T-helper 1 cell (primary cell): ENCODE results near the gene FRRS1.
A peak's percentile ranks its signal among the peaks of the same experiment; 100 is the strongest.
"Not testable (repeated sequence)": the region's sequence is repeated elsewhere in the genome, so short reads cannot be mapped to it uniquely, and the experiment has no call there.

ENCODE experiments used
- DNase-seq, 5 donors: peaks; one replicate each; pipeline ENCODE4 v3.0.0-alpha.2; 2012 to 2020
- total RNA-seq, 4 donors: gene quantifications; one replicate each; lab custom pipeline; 2026; lab: John Stamatoyannopoulos, UW

Gene FRRS1, protein sequence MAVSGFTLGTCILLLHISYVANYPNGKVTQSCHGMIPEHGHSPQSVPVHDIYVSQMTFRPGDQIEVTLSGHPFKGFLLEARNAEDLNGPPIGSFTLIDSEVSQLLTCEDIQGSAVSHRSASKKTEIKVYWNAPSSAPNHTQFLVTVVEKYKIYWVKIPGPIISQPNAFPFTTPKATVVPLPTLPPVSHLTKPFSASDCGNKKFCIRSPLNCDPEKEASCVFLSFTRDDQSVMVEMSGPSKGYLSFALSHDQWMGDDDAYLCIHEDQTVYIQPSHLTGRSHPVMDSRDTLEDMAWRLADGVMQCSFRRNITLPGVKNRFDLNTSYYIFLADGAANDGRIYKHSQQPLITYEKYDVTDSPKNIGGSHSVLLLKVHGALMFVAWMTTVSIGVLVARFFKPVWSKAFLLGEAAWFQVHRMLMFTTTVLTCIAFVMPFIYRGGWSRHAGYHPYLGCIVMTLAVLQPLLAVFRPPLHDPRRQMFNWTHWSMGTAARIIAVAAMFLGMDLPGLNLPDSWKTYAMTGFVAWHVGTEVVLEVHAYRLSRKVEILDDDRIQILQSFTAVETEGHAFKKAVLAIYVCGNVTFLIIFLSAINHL
- total RNA-seq: 0.36 to 2.0 (median 0.54) reads per million in 4 donors

DNA sequence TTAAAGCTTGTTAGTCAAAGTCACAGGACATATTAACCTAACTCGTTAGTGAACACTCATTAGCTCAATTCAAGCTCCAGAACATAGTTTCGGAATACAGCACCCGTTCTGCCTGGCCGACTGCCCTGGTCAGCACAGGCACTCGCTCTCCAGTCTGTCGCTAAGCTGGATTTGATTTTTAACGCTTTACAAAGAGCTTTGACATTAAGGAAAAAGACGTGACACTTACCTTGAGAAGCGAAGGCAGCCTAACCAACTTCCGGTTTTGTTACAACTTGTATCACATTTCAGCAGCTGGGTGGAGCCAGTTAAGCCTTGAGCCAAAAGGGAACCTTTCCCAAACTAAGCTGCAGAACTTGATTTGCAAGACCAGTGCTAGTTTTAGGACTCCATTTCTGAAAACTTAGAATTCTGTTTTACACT, at the start of gene FRRS1:
TSS of gene FRRS1 (minus strand) at position 258 of the 423 bp plus-strand sequence. CDS start 17,867 bp downstream, outside the sequence.
- DNase-seq: peak in 2 of 5 donors; percentile 6 to 53

DNA sequence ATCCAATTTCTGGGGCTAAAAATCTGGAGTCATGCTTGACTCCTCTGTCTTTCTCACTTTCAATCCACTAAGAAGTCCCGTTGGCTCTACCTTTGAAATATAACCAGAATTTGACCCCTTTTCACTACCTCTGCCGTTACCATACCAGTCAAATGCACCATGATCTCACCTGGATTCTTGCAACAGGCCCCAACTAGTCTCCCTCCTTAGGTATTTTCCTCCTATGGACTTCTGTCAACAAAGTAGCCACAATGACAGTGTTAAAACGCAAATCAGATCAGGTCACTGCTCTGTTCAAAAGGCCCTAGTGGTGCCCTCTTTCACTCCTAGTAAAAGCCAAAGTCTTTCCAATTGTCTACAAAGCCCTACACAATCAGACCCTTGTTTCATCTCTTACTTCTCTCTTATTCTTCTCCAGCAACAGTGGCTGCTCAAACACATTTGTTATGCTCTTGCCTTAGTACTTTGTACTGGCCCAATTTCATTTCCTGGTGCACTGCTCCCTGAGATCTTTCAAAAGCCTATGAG, 48.0 kb upstream of the FRRS1 start:
- no peak for DNase-seq

DNA sequence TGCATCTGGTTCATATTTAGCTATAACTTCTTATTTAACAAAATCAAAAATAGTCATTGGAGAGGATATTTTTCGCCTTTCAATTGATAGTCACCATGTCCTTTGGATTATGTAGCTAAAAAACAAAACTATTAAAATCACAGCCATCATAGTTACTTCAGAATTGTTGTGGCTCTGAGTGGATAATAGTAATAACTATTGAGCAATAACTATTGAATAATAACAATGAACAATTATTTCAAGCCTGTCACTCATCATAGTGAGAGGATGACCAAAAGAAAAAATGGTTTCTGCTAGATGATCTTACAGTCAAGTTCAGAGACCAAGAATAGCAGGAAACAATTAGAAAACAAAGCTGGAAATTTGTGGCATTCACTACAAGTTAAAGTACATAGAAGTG, 45.3 kb upstream of the FRRS1 start:
- no peak for DNase-seq

DNA sequence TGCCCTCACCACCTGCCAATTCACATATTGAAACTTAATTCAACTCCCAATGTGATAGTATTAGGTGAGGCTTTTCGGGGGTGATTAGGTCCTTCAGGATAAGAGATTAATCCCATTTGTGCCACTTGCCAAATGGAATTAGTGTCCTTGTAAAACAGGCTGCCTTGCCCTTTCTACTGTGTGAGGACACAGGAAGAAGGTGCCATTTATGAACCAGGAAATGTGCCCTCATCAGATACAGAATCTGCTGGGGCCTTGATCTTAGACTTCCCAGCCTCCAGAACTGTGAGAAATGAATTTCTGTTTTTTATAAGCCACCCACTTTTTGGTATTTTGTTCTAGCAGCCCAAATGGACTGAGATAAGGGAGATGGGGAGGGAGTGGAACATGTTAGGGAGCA, 44.6 kb upstream of the FRRS1 start:
- DNase-seq: no peak

DNA sequence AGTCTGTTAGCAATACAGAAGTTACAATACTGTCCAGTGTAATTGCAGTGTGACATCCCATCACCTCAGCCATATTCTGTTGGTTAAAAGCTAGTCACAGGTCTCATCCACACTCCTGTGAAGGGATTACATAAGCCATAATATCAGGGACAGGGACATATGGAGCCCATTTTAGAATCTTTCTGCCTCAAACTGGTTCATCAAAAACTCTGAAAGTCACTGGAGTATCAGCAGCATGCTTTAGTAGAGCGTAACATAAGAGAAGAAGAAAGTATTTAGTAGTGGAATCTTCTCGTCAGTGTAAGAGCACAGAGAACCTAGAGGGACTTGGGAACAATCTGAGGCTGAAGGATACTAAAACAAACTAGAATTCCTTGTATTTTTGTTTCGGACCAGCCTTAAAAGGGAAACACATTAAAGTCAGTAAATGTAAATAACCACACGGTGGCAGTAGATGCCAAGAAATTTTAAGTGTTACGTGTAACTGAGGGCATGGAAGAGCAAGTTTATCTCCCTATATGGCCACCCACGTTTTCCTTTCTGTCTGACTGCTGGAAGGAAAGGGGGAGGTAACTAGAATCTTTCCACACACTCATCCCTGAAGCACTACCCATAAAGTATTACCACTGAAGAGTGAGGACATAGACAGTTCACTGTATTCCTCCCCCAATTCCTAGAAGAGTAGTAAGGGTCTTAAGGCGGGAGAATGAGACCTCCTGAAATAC, 42.1 kb upstream of the FRRS1 start:
- DNase-seq: peak in 3 of 5 donors; percentile 28 to 72 (median 34)

DNA sequence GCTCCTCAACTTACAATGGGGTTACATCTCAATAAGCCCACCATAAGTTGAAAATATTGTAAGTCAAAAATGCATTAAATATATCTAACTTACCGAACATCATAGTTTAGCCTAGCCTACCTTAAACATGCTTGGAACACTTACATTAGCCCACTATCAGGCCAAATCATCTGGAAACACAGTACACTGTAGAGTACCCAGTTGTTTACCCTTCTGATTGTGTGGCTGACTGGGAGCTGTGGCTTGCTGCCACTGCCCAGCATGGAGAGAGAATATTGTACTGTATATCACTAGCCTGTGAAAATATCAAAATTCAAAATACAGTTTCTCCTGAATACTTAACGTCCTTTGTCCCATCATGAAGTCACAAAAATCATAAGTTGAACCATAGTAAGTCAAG, 40.4 kb upstream of the FRRS1 start:
- DNase-seq: no peak

DNA sequence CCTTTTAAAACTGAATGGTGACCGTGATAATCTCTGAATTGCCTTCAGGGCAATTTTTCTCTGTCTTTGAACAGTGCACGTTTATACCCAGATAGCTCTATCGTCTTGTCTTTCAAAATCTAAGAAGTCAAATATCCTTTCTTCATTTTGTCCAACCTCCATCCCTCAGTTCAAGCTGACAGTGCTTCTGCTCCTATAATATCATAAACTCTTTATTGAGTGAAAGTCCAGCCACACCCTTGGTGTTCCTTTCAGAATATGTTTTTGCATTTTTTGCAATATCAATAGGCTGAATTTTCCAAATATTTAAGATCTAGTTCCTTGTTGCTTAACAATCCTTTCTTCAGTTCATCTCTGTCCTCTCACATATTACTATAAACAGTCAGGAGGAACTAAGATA, 35.1 kb upstream of the FRRS1 start:
- no peak for DNase-seq

DNA sequence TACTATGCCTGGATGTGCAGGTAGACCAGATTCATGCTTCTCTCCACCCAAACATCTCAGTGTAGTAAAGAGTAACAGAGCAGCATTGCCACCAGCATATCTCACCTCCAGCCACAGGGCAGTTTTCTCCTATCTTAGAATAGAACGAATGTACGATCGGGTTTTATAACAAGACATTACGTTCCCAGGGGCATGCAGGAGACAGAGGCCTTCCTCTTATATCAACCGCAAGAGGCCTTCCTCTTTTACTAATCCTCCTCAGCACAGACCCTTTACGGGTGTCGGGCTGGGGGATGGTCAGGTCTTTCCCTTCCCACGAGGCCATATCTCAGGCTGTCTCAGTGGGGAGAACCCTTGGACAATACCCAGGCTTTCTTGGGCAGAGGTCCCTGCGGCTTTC, 27.4 kb upstream of the FRRS1 start:
- not testable (repeated sequence) for DNase-seq

DNA sequence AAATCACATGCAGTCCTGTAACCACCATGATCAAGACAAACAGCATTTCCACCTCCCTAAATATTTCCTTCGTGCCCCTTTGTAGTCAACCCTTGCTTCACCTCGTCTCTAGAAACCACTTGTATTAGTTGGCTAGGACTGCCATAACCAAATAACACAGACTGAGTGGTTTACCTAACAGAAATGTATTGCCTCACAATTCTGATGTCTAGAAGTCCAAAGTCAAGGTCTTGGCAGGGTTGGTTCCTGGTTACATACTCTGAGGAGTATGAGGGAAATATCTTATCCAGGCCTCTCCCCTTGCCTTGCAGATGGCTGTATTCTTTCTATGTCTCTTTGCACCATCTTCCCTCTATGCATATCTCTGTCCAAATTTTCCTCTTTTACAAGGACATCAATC, 23.3 kb upstream of the FRRS1 start:
- no peak for DNase-seq

DNA sequence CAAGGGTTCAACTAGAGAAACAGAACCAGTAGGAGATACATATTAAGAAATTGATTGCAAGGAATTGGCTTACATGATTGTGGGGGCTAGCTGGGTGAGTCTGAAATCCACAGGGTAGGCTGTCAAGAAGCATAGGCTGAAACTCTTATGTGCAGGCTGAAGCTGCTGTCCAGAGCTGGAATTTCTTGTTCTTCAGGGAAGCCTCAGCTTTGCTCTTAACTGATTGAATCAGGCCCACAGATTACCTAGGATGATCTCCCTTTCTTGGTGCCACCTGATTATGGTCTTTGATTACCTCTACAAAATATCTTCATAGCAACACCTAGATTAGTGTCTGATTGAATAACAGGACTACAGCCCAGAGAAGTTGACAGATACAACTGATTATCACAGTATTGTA, 22.5 kb upstream of the FRRS1 start:
- no peak for DNase-seq

DNA sequence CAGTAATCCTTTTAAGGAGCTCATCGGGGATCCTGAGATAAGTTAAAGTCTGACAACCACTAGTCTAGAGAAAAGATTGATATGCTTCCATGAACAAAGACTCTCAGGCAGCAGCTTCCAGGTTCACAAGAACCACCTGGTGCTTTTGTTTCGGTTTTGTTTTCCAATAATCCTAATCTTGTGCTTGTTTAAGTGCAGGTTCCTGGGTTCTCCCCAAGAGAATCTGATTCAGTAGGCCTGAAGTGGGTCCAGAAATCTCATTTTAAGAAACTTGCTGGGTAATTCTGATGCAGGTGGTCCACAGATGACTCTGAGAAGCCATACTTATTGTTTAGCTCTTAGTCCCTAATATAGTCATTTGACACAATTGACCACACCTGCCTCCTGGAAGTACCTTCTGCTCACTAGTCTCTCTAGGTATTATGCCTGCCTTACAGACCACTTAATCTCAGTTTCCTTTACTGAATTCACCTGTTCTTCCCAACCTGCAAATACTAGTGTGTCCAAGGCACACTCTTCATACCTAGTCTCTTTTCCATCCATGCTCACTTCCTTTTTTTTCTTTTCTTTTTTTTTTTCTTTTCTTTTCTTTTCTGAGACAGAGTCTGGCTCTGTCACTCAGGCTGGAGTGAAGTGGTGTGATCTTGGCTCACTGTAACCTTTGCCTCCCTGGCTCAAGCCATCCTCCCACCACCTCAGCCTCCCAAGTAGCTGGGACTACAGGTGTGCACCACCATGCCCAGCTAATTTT, 20.5 kb upstream of the FRRS1 start:
- DNase-seq: no peak

DNA sequence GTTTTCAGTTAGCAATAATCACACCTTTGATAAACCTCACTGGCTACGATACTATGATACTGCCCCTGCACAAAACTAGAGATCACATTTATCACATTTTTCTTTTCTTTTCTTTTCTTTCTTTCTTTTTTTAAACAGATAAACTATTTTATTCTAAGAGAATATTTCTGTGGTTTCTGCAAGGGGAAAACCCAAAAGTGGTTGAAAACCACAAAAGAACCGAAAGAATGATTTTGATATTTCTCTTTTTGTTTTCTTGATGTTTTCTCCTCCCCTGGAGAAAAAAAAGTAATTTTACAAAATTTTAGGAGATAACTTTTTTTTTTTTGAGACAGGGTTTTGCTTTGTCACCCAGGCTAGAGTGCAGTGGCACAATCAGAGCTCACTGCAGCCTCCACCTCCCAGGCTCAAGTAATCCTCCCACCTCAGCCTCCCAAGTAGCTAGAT, 18.4 kb upstream of the FRRS1 start:
- DNase-seq: peak in 1 of 5 donors; percentile 28

DNA sequence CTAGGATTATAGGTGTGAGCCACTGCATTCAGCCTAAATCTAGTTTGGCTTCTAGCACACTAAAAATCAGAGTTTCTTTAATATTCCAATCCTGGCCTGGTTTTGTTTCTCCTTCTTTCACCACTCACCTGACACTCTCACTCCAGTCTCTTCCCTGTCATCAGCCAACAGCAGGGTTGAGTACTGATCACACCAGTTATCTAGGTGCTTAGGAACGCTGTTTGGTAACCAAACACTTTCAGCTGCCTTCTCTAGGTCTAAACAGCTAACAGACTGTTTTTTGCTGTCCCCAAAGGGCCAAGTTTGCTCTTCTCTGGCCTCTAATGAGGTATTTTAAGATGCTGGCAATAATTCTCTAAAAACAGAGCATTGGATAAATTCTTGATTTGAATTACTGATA, 17.7 kb upstream of the FRRS1 start:
- no peak for DNase-seq

DNA sequence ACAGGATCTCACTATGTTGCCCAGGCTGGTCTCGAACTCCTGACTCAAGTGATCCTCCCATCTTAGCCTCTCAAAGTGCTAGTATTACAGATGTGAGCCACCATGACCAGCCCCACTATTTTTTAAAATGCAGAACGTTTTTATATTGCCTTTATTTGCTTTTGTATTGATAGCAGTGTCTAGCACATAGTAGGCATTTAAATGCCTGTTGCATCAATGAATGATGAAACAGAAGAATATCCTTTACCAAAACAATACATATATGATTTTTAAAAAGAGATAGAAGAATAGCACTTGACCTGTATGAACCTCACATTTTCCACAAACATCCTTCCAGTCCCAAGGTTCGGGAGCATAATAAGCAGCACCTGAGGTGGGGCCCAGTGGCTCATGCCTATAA, 16.5 kb upstream of the FRRS1 start:
- no peak for DNase-seq

DNA sequence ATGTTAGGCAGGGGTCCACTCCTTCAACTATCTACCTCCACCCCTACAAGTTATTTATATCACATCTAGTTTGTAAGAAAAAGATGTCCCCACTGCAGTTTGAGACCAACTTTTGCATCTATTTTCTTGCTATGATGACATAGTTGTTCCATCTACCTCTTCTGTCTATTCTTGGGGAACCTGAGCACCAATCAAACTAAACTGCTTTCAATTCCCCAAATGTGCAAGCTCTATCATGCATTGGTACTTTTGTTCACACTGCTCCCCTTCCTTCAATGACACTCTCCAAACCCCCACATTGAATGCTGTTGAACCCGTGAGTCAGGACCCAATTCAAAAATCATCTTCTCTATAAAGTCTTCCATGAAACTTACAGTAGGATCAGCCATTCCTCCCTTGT, 16.0 kb upstream of the FRRS1 start:
- no peak for DNase-seq

DNA sequence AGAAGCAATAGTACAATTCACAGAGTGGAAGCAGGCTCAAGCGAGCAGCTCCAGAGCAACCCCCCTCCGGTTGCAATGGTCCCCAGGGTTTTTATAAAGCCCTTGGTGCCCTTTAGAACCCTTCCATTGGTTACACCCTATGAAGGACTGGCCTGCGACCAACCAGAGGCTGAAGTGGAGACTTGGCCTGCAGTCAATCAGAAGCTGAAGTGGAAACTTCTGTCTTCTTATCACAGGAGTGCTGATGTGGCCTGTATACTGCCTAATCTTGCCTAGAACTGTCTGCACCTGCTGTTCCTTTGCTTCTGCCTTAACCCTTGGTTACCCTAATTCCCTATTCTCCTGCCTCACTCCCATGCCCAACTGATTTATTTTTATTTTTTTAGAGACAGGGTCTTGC, 15.4 kb upstream of the FRRS1 start:
- no peak for DNase-seq

DNA sequence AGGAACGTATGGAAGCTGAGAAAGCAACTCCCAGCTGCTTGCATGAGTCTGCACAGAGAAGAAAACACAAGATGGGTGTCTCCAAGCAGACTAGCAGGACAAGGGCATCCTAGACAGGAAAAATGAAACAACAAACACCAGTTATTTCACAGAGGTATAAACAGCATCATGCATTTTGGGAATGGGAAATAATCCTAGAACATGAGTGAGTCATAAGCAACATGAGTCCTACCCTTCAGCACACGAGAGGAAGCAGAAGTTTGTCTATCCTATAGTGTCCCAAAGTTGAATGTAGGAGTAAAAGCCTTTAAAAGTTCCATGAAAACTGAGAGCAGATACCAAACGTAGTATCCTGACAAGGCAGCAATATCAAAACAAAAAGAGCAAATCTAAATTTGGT, 11.3 kb upstream of the FRRS1 start:
- no peak for DNase-seq

DNA sequence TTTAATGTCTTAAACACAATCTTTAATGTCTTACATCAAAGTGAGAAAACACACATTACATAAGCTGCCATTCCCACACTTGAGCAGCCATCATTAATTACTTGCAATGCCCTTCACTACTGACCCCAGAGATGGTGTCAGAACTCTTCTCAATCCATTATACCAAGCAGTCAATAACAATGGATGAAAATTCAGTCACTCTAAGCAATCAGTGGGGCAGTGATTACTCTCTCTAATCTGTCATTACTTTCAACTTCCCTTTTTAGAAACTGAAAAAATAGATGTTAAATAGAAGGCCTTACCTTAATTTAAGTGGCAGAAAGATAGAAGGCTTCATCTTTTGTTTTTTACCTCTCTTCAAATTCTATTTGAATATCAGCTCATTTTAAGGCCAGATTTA, 9.7 kb upstream of the FRRS1 start:
- no peak for DNase-seq

DNA sequence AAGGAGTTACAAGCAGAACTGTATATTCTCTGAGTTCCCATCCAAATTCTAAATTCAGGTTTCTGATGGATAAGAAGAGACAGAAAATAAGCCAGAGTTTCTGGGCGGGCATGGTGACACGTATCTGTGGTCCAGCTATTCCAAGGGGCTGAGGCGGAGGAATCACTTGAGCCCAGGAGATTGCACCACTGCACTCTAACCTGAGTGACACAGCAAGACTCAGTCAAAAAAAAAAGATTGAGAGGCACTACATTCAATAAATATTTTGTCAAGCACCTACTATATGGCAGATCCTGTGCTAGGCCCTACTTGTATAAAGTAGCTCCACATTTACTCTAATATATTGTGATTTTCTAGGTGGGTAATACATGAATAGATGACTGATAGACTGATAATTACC, 6.4 kb upstream of the FRRS1 start:
- no peak for DNase-seq

DNA sequence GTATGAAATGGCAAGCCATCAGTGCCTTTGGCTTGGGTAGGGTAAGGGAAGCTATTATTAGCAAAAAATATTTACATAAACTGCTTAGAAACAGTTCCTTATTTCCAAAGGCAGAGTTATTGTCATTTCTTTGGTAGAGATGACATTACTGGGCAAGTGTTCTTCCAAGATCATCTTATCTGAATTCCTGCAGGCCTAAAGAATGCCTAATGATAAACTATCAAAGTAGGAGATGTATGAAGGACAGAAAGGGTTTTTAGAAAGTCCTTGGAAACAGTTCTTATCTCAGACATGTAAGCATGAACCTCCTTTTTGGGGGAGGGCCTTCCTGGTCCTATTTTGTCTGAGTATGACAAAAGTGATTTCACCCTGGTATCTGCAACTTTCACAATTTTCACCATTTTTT, 5.1 kb upstream of the FRRS1 start:
- DNase-seq: no peak

DNA sequence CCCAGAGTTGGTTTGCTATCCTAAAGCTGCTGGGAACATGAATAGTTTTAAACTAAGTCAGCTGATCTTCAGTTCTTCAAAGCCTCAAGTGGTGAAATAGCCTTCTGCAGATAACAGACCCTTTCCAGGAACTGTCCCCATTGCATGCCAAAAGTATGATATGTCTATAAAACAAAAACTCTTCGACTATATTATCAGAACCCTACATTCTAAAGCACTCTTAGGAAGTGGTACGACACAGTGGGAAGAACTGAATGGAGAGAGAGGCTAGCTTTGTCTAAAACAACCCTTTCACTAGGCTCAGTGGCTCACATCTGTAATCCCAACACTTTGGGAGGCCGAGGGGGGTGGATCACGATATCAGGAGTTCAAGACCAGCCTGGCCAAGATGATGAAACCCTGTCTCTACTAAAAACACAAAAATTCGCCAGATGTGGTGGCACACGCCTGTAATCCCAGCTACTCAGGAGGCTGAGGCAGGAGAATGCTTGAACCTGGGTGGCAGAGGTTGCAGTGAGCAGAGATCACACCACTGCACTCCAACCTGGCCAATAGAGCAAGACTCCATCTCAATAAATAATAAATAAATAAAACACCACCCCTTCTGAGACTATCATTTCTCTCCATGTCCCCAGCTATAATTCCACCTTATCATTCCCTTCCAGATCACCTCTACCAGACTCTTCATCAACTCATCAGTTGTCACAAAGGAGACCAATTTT, 2.2 kb upstream of the FRRS1 start:
- no peak for DNase-seq

DNA sequence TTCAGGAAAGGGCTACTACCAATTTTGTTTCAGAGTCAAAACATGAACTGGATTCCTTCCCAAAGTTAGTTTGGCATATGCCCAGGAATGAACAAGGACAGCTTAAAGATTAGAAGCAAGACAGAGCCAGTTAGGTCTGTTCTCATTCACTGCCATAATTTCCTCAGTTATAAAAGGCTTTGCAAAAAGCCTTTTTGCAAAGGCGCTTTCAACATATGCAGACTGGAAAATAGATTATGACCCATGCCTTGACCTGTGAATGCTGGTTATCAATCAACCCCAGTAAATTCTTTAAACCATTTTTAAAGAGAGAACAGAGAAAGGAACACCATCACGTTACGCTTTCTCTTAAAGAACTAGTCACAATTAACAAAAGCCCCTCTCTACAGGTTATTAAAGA, 1.7 kb upstream of the FRRS1 start:
- no peak for DNase-seq
